Cortex of kidney (tissue), 1 donor: ENCODE data around the gene ATPAF1.
"Not testable (repeated sequence)": the region's sequence is repeated elsewhere in the genome, so short reads cannot be mapped to it uniquely, and the experiment has no call there.

Experiments
- DNase-seq: peaks from one replicate; lab custom pipeline; 2025; lab: John Stamatoyannopoulos, UW

ATPAF1 gene, protein sequence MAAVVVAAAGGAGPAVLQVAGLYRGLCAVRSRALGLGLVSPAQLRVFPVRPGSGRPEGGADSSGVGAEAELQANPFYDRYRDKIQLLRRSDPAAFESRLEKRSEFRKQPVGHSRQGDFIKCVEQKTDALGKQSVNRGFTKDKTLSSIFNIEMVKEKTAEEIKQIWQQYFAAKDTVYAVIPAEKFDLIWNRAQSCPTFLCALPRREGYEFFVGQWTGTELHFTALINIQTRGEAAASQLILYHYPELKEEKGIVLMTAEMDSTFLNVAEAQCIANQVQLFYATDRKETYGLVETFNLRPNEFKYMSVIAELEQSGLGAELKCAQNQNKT

DNA sequence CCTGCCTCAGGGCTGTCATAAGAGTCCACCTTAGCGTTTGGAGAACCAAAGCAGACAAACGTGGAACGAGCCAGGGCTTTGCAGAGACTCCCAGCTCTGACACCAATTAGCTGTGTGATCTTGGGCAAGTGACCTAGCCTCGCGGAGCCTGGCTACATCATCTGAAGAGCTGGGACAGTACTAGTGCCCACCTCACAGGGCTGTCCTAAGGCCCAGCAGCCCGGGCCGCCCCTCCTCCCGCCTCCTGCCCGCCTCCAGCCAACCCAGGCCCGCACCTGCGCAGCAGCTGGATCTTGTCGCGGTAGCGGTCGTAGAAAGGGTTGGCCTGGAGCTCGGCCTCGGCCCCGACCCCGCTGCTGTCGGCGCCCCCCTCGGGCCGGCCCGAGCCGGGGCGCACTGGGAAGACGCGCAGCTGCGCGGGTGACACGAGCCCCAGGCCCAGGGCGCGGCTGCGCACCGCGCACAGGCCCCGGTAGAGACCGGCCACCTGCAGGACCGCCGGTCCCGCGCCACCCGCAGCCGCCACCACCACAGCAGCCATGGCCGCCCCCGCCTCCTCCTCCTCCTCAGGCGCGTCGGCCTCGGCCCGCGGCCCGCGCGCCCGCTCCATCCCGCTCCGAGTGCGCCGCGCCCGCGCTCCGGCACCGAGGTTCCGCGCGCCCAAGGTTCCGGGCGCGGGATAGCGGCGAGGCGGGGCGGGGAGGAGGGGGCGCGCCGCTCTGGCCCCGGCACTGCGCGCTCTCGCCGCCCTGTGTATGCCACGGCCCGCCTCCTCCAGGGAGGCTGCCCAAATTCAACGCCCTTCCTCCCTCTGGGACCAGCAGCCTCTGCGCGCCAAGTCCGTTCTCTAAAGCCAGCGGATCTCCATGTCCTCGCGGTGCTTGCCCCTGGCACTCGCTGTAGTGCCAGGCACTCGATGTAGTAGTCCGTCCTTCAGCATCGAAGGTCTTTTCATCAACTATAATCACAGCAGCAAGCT, at the start of gene ATPAF1:
TSS of gene ATPAF1 (minus strand) at position 583 of the 979 bp plus-strand sequence. CDS start at position 541, 42 bp downstream.
- DNase-seq: no peak

DNA sequence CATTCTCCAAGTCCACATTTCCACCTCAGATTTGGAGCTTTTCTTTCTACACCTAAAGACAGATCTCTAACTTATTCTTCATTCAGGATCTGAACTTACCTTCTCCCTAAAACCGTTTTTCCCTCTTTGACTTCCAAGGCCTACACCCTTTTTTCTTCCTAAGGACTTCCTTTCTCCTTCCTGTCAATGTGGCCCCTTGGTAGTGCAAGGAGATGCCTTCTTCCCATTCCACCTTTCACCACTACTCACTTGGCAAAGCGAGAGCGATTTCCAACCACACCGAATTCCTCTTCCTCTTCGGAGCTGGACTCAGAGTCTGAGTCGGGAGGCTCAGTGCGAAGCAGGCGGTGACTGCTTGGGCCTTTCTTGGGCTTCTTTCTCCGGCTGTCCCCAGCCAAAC, 49.5 kb upstream of the ATPAF1 start:
- DNase-seq: no peak

DNA sequence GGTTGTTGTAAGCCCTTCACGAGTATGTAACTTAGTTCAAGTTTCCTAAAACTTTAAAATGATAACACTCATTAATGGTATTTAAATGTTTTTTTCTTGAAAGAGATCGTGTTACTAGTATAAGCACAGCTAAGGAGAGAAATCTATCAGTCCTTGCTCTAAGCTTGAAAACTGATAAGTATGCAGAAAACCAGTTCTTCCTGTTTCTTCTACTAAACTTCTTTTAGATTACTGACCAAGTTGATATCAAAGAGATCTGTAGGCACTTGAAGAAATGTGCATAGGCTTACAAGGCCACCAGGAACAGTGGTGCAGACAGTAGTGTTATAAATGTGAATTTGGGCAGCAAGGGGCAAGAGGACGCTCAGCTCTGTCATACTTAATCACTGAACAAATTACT, 46.8 kb upstream of the ATPAF1 start:
- DNase-seq: no peak

DNA sequence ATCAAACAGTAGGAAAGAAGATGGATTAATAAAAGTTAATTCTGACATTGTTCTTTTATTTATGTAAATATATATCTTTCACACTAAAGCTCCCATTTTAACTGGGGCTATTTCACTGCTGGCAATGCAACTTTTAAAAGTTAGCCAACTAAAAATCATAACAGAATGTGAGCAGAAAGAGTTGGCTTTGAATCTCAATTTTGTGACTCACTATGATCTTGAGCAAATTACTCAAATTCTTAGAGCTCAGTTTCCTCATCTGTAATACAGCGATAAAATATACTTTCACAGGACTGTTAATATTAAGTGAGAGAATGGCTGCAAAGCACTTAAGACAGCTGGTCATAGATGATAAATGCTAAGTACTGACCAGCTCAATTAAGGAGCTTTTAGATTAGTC, 40.0 kb upstream of the ATPAF1 start:
- DNase-seq: no peak

DNA sequence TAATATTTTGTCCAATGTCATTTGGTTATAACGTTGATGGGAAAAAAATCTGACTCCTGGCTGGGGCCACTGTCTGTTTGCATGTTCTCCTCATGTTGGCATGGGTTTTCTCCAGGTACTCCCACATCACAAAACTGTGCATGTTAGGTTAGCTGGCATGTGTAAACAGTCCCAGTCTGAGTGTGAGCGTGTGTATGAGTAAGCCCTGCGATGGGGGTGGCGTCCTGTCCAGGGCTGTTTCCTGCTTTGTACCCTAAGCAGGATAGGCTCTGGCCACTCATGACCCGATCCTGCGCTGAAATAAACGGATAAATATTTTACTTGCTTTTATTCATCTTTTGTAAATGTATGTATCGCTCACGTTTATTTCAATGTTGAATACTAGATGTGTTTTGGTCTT, 37.2 kb upstream of the ATPAF1 start:
- no peak for DNase-seq

DNA sequence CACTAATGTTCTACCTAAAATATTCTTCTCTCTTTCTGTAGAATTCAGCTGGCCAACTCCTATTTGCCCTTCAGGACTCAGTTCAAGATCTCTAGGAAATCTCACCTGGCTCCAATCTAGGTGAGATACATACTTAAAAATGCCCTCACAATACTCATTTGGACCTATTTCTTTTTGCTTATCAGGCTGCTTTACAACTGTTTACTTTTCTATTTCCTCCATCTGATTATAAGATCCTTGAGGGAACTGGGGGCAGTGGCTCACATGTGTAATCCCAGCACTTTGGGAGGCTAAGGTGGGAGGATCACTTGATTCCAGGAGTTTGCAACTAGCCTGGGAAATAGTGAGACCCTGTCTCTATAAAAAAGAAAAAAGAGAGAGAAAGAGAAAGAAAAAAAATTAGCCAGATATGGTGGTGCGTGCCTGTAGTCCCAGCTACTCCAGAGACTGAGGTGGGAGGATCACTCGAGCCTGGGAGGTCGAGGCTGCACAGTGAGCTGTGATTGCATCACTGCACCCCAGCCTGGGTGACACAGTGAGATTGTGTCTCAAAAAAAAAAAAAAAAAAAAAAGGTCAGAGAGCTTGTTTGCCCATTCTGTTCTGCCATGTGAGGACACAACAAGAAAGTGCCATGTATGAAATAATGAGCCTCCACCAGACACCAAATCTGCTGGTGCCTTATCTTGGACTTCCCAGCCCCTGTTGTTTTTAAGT, 35.9 kb upstream of the ATPAF1 start:
- no peak for DNase-seq

DNA sequence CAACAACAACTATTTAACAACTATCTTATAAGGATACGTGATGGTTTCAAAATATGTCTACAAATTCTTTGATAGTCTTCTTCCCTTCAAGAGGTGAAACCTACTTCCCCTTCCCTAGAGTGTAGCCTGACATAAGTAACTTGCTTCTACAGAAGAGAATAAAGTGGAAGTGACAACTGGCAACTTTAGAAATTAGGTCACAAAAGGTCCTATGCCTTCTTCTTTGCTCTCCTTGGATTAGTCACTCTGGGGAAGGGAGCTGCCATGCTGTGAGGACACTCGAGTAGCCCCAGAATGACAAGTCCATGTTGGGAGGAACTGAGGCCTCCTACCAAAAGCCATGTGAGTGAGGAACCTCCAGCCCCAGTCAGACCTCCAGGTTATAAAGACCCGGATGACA, 31.5 kb upstream of the ATPAF1 start:
- DNase-seq: no peak

DNA sequence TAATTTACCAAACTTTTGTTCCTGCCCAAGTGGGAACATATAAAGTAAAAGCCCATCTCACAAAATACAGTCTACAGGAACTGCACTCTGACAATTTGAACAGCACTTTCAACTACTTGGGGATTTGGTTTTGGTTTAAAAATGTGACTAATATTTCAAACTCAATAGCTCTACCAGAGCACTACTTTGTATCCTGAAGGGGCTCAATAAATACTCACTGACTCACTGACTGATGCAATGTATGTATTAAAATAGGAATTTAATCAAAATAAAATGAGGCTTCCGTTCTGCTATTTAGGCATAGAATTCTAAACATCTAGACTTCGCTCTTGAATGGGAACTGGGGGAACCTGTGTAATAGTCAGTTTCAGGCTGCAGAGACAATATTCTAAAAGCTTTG, 28.9 kb upstream of the ATPAF1 start:
- DNase-seq: no peak

DNA sequence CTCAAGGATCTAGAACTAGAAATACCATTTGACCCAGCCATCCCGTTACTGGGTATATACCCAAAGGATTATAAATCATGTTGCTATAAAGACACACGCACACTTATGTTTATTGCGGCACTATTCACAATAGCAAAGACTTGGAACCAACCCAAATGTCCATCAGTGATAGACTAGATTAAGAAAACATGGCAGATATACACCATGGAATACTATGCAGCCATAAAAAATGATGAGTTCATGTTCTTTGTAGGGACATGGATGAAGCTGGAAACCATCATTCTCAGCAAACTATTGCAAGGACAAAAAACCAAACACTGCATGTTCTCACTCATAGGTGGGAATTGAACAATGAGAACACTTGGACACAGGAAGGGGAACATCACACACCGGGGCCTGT, 26.5 kb upstream of the ATPAF1 start:
- not testable (repeated sequence) for DNase-seq

DNA sequence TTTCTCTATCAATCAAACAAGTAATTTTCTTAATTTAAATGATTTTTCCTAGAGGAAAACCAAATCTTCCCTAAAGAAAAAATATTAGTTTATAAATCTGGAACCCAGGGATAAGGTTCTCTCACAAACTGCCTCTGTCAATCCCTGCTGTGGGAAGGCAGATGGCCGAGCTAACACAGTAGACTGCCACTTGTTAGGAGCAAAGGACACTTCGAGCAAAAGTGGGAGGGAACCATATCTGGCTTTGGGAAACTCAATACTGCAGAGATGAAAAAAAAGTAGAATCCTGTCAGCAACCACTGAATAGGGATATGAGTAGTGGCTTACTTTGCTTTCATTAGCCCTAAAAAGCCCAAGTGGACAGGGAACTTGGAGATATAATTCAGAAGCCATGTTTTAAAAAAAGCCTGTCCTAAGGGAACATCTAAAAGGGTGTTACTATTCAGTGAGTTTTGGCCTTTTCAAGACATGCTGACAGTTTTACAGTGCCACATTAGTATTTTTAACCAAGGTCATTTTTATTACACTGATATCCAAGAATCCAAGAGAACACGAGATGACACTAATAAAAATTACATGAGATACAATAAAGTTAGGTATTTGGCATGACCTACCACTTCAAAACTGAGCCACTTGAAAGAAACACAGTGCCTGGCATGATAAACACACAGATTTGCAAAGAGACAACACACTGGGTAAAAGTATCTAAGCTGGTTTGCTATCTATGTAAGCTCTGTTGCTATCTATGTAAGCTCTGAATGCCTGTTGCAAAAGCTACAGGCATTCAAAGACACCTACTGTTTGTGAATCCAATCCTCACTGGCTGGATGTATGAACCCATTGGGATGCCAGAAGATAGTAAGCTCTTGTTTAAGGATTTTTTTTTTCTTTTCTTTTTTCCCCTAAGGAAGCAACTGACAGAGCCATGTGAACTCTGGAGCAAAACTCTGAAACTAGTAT, 24.9 kb upstream of the ATPAF1 start:
- DNase-seq: no peak

DNA sequence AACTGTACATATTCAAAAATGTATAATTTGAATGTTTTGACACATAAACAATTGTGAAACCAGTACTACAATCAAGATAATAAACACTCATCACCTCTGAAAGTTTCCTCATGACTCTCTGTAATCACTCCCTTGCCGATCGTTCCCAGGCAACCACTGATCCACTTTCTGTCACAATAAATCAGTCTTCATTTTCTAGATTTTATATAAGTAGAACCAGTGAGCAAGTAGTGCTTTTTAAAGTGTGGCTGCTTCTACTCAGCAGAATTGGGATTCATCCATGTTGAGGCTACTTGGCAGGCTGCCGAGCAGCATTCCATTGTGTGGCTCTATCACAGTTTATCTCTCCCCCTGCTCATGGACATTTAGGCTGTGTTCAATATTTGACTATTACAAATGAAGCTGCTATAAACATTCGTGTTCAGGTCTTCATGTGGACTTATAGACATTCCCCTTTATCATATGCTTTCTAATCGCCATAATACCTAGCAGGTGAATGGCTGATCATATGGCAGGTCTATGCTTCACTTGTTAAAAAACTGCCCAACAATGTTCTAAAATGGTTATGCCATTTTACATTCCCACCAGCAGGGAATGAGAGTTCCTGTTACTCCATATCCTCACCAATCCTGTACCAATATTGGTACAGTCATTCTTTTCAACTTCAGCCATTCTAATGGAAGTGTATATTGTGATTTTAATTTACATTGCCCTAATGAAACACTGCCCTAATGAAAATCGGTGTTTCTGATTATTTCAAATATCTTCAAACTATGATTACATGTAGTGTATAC, 24.0 kb upstream of the ATPAF1 start:
- DNase-seq: no peak

DNA sequence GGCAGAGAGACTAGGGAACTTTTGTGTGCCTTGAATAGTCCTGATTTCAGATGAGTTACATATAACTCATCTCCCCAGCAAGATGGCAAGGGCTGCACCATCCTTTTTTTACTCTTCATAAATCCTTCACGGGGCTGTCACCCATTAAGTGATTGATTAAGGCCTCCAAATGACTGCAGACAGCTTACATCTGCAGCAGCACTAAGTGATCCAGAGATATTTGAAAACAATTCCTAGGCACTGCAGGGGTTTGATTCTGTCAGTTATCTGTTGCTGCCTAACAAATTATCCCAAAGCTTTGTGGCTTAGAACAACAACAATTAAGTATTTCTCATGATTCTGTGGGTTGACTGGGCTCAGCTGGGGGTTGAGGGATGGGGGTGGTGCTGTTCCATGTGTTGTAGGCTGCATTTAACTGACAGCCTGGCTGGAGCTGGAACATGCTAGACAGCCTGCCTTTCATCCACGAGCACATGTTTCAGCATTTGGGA, 22.8 kb upstream of the ATPAF1 start:
- DNase-seq: no peak

DNA sequence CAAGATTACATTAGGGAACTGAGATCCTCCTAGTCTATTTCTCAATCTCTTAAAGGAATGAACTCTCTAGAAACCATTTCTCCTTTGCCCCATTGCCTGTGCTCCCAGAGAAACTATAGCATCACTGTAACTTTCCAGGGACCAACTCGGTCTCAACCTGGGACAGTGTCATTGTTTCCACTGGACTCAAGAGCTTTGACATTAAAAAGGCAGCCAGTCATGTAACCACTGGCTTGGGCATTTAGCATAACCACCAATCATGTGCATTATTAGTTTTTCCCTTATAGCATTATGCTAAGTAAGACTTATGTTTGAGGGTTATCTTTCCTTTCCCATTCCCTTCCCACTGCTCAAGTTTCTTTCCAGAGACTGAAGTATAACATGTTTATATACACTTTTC, 21.7 kb upstream of the ATPAF1 start:
- DNase-seq: no peak

DNA sequence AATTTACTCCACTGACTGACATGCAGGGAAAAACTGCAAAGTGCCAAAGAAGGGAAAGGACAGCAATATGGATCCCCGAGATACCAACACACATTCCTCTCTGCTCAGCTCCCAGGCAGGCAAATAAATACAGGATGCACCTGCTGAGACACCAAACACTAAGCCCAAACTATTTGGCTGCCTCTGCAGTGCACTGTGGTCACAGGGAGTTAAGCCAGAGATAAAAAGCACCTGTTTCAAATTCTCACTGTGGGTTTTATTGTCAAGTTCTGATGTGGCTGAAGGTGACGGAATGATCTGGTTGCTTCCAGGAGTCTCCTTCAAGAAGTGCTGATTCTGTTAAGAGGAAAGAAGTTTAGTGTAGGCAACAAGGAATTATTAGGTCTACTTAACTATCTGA, 21.2 kb upstream of the ATPAF1 start:
- DNase-seq: no peak

DNA sequence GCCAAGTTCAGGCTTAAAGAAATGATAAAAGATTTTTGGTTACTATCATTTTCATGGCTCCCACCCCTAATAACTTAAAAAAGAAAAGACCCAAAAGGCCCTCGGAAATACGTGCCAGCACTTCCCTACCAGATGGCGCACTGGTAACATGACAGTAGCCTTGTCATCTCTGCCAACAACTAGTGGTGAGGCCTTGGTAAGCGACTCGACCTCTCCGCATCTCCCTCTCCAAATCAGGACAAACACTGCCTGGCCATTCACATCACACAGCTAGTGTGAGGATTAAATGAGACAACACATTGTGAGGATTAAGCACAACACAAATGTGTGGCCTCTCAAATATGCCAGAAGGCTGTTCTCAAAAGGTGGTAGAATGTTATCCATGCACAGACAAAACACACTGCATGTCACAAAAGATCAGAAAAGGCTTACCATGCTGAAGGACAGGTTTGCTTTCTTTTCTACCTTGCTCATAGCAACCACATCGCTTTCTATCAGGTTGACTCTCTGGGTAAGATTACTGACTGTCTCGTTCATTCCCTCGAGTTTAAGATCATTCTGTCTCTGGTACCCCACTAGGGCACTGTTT, 19.9 kb upstream of the ATPAF1 start:
- no peak for DNase-seq

DNA sequence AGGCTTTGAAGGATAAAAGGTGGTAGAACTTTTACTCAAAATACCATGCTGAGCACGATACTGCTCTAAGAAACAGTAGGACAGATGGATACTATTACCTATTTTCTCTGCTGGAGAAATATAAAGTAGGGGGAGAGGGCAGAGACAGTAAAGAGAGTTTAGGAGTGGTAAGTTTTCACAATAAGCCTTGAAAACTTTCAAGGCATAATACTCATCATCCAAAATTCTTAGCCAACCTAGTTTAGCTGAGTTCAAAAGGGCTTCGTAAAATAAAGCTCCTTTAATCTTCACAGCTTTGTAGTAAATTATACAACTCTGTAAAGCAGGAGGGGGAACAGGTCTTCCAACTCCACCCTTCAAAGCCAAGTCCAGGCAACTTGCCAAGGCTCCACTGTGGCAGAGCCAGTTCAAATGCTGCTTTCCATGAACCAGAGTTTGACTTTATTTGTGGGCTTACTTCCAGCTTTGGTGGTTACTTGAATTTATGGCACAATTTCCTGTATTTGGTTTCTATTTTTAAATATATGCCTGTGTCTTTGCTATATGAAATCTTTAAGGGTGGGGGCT, 19.0 kb upstream of the ATPAF1 start:
- DNase-seq: no peak

DNA sequence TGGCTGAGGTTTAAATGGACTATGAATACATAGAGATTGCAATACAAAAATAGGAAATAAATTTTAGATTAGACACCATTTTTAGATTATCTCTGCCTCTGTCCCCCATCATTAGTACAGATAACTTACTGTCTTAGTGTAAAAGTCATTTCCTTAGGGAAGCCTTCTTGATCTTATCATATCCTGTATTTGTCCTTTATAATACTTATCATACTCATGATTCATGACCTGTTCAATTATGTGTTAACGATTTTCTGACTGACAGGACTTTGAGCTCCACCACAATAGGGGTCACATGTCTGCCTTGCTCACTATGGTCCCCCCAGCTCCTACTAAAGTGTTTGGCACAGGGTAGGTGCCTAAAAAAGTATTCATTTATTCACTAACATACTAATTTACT, 18.1 kb upstream of the ATPAF1 start:
- DNase-seq: no peak

DNA sequence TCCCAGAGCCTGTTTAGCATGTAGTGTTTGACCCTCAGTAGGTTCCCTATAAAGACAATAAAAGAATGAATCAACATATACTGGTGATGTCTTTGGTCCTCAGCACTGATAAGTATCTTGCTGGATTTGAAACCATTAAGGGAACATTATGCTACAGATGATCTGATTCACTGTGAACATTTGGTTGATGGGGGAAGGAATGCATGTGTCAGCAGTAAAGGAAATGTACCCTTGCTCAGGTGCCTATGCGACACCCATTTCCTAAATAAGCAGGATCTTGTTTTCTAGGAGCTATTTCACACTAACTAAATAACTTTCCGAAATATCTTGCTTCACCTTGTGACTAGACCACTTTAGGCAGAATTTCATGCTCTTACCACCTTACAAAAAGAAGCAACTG, 16.5 kb upstream of the ATPAF1 start:
- no peak for DNase-seq

DNA sequence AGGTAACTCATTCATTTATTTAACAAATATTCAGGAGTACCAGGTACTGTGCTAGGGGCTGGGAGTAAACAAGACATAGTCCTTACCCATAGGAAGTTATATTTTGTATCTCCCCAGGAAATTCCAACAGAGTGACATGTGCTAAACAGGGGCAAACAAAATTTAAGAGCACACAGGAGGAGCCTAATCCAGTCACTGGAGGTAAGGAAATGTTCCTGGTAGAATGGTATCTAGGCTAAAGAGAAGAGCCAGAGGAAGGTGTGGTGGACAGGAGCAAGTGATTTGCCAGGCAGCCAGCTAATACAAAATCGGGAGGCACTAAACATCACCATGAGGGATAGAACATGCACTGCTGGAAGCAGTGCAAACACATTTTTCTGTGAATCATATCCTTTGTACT, 13.9 kb upstream of the ATPAF1 start:
- no peak for DNase-seq
